K562 (cell line): Measurements from ENCODE around the gene C1orf167. TPM values are rescaled to one million over a fixed set of nuclear protein-coding genes. Genes with fewer than 3 reads are reported as not detected.

Experiments
- FOXO4 ChIP-seq: fragments of 450-650 bp; formaldehyde crosslinking; IDR thresholded peaks from 2 replicates; pipeline ENCODE4 v1.4.0; 2020; ENCODE audit warnings: mild to moderate bottlenecking, moderate library complexity
- GABPA ChIP-seq: fragments of 200-800 bp; sonication (Bioruptor generic); conservative IDR thresholded peaks from 2 replicates; pipeline ENCODE4 v1.6.1; 2016; ENCODE audit warnings: low read depth, missing genetic modification characterization, missing compliant biosample characterization
- GTF2F1 ChIP-seq: IDR thresholded peaks from 2 replicates; pipeline ENCODE4 v1.6.1; 2011; ENCODE audit warnings: low read depth, low read length, improper control_type of control experiment
- JUN ChIP-seq, 2 experiments: sonication (generic) in 1 of 2; formaldehyde crosslinking in 1 of 2; IDR thresholded peaks; 2 replicates each; pipeline versions ENCODE4 v1.6.1 to v1.8.0; 2012 to 2022; ENCODE audit warnings: borderline replicate concordance in 2 of 2, mild to moderate bottlenecking in 2 of 2, improper control_type of control experiment in 1 of 2, low read depth in 1 of 2, low read length in 1 of 2, missing genetic modification reagents in 1 of 2
- MBD1 ChIP-seq: fragments of 250-450 bp; sonication (Bioruptor Pico); IDR thresholded peaks from 2 replicates; pipeline ENCODE4 v1.8.0; 2022; ENCODE audit warnings: inconsistent platforms
- MCM3 ChIP-seq: fragments of 450-650 bp; IDR thresholded peaks from 2 replicates; pipeline ENCODE4 v1.6.1; 2016
- MTF1 ChIP-seq: fragments of 250-450 bp; sonication (Bioruptor Pico); IDR thresholded peaks from 2 replicates; pipeline ENCODE4 v1.9.0; 2021; ENCODE audit warnings: moderate library complexity, mild to moderate bottlenecking, inconsistent platforms, borderline replicate concordance
- SMARCA5 ChIP-seq: fragments of 450-650 bp; IDR thresholded peaks from 2 replicates; pipeline ENCODE4 v1.6.1; 2016
- SMARCC2 ChIP-seq: fragments of 450-650 bp; IDR thresholded peaks from 2 replicates; pipeline ENCODE4 v1.6.1; 2017; ENCODE audit warnings: antibody characterized with exemption, moderate library complexity, mild to moderate bottlenecking, low read depth
- SREBF2 ChIP-seq: sonication (generic); formaldehyde crosslinking; IDR thresholded peaks from 2 replicates; pipeline ENCODE4 v1.4.0; 2020; ENCODE audit warnings: mild to moderate bottlenecking, missing genetic modification reagents
- TFAP4 ChIP-seq: sonication (generic); formaldehyde crosslinking; IDR thresholded peaks from 2 replicates; pipeline ENCODE4 v1.8.0; 2022; ENCODE audit warnings: missing genetic modification reagents, mild to moderate bottlenecking, moderate library complexity, borderline replicate concordance
- TSHZ1 ChIP-seq: fragments of 250-450 bp; sonication (Bioruptor Pico); IDR thresholded peaks from 2 replicates; pipeline ENCODE4 v1.4.0; 2020; ENCODE audit warnings: mild to moderate bottlenecking, moderate library complexity
- ZBTB12 ChIP-seq: fragments of 250-450 bp; sonication (Bioruptor Pico); IDR thresholded peaks from 2 replicates; pipeline ENCODE4 v1.4.0; 2020
- ZBTB43 ChIP-seq: sonication (generic); formaldehyde crosslinking; IDR thresholded peaks from 2 replicates; pipeline ENCODE4 v1.8.0; 2023; ENCODE audit warnings: mild to moderate bottlenecking, missing genetic modification reagents
- ZNF316 ChIP-seq: fragments of 450-650 bp; IDR thresholded peaks from 2 replicates; pipeline ENCODE4 v1.6.1; 2016
- ZNF507 ChIP-seq: conservative IDR thresholded peaks from 2 replicates; pipeline ENCODE4 v1.6.1; 2017; ENCODE audit warnings: missing genetic modification characterization, missing compliant biosample characterization
- ZNF696 ChIP-seq: fragments of 250-450 bp; sonication (Bioruptor Pico); conservative IDR thresholded peaks from 2 replicates; pipeline ENCODE4 v1.4.0; 2020; ENCODE audit warnings: mild to moderate bottlenecking, moderate library complexity
- polyA plus RNA-seq, 8 experiments: library from polyadenylated mRNA; depleted of rRNA in 4 of 8; stranded (reverse) in 5 of 8; unstranded in 3 of 8; fragments of >200 nt; fragmentation: Nextera tagmentation in 2 of 8; fragmentation: Illumina TruSeq in 1 of 8; extraction: Ambion mirVana in 2 of 8; extraction: Trizol in 1 of 8; gene quantifications; 2 replicates each; pipeline versions ENCODE4 v1.2.1 to v1.2.3, GENCODE V29; 2011 to 2014; ENCODE audit warnings: inconsistent platforms in 1 of 8, missing spikeins in 1 of 8
- total RNA-seq, 7 experiments: library from RNA; depleted of rRNA in 6 of 7; stranded (reverse); fragments of >200 nt in 6 of 7; fragmentation: Illumina TruSeq in 2 of 7; extraction: Trizol in 2 of 7; gene quantifications; 2 replicates each; pipeline versions ENCODE4 v1.2.1 to v1.2.3, GENCODE V29; 2011 to 2021; ENCODE audit warnings: low replicate concordance in 1 of 7

The C1orf167 gene
- total and polyA plus RNA-seq, 9 of the 15 experiments (the other 6 are each of a cell fraction or from before 2014, with no cell fraction given) = 0.22 to 0.86 (median 0.31) TPM; not detected in 2

- TF ChIP-seq ZNF696 (CRISPR knock-in tag) (no peak), SMARCA5 (peak; percentile 51; the same call in 1 of the 2 replicates), MCM3 (no peak), TFAP4 (CRISPR knock-in tag) (peak; percentile 79), ZNF507 (no peak), TSHZ1 (CRISPR knock-in tag) (peak; percentile 64; the same call in 1 of the 2 replicates), GTF2F1 (no peak), MTF1 (CRISPR knock-in tag) (no peak), SREBF2 (no peak), ZNF316 (peak; percentile 100), ZBTB43 (no peak), SMARCC2 (peak; percentile 85), MBD1 (CRISPR knock-in tag) (no peak), ZBTB12 (CRISPR knock-in tag) (peak; percentile 12; the same call in 1 of the 2 replicates), GABPA (tag) (no peak), FOXO4 (CRISPR knock-in tag) (no peak), JUN (IDR thresholded peaks at IDR 0.05; ENCODE audit: borderline replicate concordance, low read depth, low read length) (peak; percentile 76; the same call in 1 of the 2 replicates), JUN (CRISPR knock-in tag; IDR thresholded peaks at IDR 0.05; ENCODE audit: borderline replicate concordance) (no peak)
Observed at GRCh38 chr1:11797525-11798216, 35.7 kb downstream of the C1orf167 start (continued).
